ENCODE measurements around the gene FAM53A.
"Not testable (repeated sequence)": the region's sequence is repeated elsewhere in the genome, so short reads cannot be mapped to it uniquely, and the experiment has no call there.

Gene FAM53A

DNA sequence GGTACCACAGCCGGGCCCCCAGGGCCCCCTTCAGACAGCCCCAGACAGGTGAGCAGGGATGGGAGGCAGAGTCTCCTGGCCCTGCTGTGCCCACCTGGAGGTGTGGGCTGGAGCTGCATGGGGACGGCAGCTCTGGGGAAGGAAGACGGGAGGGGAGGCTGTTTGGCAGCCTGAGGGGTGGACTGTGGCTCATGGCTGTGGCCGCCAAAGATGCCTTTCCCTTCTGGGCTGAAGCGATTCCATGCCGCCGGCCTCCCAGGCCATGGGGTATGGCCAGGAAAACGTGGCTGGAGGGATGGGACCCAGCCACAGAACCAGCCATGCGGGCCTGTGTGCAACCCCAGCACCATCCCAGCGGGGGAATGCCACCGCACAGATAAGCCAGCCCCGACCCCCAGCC lies 65.7 kb downstream of the FAM53A start:
- no peak for FAIRE-seq

DNA sequence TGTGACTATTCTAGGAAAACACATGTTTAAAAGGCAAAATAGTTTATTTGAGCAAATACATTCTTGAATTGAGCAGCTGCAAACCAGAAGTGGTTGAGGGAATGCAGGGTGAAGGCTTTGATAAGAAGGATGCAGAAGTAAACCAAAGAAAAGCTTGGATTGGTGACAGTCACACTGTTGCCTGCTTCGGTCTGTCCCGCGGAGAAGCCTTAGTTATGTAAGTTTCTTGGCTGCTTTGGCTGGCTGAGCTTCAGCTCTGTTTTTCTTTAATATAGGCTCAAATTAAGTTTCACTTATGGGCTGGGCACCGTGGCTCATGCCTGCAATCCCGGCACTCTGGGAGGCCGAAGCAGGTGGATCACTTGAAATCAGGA lies 67.6 kb downstream of the FAM53A start:
- FAIRE-seq, result no peak

DNA sequence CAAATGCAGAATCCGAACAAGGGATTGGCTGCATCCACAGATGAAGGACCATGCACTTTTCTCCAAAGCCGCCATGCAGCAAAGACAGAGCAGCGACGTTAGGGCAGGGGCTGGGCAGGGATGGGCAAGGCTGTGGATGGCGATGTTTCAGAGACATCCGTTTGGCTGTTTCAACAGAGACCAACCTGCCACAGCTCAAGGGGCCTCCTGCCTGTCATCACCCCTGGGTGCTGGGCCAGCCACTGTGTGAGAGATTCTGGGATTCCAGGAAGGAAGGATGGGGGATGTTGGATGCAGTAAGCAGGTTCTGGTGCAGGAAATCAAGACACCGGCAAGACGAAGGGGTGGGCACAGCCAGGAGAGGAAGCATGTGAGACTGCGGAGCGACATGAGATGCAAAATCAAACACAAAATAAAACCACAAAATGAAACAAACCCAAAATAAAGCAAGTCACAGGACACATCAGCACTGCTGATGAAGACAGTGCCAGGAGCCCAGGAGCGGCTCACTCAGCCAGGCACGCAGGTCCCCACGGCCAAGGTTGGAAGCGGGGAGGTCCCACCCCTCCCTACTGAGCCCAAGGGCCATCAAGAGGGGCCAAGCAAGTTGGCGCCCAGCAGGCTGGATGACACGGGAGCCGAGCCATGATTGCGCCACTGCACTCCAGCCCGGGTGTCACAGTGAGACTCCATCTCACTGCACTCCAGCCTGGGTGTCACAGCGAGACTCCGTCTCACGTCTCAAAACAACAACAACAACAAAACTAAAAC lies 68.1 kb downstream of the FAM53A start:
- FAIRE-seq, result no peak

DNA sequence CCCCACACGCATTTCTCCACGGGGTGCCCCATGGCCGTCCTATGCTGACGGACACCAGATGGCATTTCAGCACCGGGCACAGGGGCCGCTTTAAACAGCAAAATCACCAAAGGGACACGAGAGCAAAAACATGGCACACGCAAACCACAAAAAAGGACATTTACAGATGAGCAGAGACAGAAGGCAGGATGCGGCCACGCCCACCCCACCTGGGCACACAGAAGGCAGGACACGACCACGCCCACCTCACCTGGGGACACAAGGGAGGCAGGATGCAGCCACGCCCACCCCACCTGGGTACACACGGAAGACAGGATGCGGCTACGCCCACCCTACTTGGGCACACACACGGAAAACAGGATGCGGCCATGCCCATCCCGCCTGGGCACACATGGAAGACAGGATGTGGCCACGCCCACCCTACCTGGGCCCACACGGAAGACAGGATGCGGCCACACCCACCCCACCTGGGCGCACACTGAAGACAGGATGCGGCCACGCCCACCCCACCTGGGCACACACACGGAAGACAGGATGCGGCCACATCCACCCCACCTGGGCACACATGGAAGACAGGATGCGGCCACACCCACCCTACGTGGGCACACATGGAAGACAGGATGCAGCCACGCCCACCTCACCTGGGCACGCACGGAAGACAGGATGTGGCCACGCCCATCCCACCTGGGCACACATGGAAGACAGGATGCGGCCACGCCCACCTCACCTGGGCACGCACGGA lies 69.1 kb downstream of the FAM53A start:
- no peak for FAIRE-seq

DNA sequence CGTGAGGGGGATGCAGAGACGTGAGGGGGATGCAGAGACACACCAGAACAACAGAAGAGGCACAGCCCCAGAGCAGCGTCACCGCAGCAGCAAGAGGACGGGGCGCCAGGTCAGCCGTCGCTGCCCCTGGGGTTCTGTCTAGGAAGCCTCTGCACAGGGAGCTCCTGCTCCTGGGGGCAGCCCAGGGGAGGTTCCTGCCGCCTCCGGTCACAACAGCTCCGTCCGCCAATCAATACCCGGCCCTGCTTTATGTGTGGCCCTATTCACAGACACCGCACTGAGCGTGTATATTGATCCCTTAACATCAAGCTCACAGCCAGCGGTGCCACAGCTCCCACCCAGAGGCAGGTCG lies 69.6 kb downstream of the FAM53A start:
- FAIRE-seq, result no peak

DNA sequence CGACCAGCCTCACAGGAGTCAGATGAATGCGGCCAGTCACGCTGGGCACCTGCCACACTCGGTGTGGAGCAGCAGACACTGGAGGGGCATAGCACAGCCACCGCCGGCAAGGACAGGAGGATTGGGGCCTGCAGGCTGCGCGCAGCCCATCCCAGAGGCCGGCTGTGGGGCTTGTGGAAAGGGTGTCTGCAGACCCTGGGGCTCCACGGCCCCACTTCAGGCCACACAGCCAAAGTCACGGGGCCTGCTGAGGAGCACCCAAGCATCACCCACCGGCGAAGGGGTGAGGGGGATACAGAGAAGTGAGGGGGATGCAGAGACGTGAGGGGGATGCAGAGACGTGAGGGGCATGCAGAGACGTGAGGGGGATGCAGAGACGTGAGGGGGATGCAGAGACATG lies 70.1 kb downstream of the FAM53A start:
- FAIRE-seq, result no peak

DNA sequence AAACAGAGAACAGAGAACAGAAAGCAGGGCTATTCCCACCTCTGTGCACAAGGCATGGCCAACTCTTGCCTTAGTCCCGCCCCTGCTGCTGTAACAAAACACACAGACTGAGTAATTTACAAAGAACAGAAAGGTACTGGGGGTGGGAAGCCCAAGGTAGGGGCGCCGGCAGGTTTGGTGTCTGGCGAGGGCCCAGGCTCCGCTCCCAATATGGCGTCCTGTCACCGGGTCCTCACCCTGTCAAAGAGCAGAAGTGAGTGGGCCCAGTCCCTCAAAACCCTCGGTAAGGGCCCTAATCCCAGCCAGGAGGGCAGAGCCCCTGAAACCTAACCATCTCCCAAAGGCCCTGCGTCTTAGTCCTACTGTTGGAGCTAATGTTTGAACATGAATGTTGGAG lies 71.0 kb downstream of the FAM53A start:
- no peak for FAIRE-seq

DNA sequence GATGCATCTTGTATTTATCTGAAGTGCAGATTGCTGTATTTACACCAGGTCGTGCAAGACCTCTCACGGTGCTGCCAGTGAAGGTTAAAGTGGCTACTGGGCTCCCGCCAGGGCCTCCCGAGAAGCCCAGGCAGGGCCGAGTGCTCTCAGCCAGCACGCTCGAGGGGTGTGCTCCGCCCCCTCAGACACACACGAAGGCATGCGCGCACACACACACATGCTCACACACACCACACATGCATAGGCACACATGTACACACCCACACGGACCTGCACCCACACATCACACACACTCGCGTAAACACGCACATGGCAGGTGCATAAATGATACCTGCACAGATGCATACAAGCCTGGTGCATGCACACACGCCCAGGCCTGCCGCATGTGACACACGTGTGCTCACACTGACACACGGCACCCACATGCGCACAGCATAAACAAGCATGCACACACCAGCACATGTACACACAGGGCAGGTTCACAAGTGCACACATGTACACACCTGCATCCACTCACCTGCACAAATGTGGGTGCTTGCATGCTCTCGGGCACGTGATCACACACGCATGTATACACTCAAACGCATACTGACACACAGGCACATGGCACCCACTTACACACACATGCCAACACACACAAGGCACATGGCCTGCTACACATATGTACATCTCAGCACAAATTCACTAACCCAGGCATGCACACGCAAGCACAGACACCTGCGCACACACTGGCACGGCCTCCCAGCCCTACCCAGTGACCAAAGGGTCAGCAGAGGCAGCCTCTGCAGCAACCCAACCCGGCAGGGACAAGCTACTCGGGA lies 71.6 kb downstream of the FAM53A start:
- no peak for FAIRE-seq

DNA sequence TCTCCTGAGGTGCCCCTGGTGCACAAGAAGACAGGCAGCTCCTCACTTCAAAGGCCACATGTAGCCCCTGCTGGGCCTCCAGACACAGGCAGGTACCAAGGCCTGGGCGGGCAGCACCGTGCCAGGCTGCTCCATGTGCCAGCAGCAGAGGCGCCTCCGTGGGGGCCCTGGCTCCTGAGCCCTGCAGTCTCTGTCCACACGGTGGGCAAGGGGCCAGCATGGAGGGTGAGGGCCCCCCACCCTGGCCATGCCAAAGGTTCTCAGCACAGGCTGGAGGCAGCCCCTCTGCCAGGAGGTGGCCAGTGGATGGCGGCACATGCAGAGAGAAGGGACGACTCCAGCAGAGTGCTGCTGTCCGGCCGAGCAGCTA lies 72.6 kb downstream of the FAM53A start:
- no peak for FAIRE-seq

DNA sequence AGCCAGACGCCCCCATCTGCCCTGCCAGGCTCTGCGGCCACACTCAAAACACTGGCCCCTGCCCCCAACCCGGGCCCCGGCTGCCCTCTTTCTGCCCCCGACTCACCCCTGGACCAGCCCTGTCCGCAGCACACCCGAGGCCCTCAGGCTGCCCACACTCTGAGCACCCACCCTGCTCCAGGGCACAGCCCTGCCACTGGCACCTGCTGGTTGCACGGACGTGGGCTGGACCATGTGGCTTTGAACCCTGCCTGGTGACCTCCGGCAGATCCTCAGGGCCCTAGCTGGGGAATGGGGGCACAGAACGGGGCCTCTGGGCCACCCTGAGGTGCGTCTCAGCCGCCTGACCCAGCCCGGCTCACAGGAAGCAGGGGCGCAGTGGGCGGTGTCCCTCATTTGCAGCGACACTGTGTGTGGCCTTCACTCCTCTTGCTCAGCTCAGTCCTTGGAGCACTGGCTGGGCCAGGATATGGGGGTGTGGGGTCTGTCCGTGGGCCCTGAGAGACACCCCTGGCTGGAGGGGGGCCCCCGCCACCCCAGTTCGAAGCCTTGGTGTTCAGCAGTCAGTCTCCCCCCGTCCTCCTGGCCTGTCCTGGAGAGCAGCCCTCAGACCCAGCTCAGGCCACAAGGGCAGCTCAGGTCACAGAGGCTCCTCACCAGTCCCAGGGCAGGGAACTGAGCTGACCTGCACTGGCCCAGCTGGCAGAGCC lies 73.2 kb downstream of the FAM53A start:
- FAIRE-seq, result no peak

DNA sequence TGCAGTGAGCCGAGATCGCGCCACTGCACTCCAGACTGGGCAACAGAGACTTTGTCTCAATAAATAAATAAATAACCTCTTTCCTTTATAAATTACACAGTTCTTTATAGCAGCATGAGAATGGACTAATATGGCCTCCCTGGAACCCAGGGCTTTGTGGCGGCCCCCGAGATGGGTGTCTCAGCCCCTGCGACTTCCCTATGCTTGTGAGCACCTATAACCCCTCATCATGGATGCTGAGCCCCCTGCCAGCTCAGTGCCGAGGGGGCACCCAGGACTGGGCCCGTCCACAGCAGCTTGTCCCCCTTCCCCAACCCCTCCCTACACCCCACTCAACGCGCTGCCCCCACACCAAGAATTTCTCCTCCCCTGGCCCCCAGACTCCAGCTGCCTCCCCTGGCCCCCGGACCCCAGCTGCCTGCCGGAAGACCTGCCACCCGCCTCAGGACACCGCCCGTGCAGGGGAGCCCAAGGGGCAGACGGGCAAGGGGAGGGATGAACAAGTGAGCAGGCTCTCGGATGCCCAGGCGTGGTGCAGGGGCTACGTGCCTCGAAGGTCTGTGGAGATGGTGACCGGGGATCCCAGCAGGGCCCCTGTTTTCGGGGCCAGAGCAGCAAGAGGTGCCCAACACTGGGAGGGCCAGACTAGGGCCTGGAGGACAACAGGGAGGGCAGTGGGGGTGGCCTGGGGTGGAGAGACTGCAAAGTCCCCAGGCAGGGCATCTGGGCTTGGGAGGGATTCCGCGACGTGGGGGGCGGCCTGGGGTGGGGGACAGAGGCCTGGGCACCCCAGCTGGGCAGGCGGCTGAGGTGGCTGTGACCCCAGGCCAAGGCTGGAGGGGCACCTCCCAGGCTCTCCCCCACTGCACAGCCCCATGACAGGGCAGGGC lies 74.0 kb downstream of the FAM53A start:
- no peak for FAIRE-seq

DNA sequence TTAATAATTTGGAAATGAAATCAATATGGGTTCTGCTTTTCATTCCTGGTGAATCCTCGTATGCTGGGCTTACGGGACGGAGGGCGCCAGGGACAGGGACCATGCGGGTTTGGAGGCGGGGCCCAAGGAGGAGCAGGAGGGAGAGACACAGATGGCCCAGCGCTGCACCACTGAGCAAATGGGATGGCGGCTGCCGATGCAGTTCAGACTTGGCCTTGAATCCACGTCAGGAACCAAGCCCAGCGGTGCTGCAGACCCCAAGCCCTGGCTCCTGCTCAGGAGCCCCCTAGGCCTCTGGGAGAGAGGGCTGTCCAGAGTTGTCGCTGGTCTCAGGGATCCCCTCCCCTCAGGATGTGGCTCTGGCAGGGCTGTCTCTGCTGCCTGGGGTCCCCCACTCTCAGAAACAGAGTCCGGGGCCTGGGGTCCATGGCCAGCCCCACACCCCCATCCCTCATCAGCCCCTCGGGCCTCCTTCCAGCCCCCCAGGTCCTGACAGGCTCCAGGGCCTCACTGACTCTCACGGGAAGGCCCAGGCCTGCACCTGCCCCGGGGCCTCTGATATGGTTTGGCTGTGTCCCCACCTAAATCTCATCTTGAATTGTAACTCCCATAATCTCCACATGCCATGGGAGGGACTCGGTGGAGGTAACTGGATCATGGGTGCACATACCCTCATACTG lies 75.2 kb downstream of the FAM53A start:
- FAIRE-seq, result no peak

DNA sequence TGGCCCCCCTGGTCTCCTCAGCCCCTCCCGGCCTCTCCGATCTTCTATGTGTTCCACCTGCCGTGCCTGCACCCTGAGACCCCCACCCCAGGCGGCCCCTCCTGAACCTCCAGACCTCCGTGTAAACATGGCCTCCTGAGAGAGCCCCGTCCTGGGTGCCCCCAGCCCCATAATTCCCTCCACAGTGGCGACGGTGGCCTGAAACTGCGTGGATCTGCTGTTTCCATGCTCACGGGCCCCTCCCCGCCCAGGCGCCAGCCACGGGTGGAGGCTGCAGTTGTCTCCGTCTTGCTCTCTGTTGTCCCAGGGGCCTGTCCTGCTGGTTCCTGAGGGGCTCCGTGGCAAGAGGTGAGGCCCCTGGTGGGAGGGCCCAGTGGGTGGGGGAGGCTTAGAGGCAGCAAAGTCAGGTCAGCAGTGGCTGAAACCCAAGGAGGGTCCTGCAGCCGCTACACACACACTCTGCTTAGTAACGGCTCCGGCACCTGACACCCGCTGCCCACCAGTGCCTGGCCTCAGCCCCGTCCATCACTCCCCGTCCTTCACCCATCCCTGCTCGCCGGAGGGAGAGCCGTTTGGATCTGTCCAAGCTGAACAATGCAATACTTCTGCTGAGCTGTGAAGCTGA lies 75.8 kb downstream of the FAM53A start:
- FAIRE-seq, result no peak

DNA sequence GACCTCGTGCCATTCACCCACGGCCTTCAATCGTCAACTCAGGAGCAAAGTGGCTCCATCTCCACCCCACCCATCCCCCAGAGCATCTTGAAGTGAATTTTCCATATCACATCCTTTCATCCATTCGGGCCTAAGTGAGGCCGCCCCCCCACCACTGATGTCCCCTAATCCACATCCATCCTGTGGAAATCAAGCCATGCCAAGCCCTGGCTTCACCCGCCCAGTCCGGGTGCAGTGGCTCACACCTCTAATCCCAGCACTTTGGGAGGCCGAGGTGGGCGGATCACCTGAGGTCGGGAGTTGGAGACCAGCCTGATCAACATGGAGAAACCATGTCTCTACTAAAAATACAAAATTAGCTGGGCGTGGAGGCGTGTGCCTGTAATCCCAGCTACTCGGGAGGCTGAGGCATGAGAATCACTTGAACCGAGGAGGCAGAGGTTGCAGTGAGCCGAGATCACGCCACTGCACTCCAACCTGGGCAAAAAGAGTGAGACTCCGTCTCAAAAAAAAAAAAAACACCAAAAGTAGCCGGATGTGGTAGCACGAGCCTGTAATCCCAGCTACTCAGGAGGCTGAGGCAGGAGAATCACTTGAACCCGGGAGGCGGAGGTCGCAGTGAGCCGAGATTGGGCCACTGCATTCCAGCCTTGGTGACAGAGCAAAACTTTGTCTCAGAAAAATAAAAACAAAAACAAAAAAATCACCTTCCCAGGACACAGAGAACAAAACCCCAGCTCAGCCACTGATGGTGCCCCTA lies 76.5 kb downstream of the FAM53A start:
- not testable (repeated sequence) for FAIRE-seq

DNA sequence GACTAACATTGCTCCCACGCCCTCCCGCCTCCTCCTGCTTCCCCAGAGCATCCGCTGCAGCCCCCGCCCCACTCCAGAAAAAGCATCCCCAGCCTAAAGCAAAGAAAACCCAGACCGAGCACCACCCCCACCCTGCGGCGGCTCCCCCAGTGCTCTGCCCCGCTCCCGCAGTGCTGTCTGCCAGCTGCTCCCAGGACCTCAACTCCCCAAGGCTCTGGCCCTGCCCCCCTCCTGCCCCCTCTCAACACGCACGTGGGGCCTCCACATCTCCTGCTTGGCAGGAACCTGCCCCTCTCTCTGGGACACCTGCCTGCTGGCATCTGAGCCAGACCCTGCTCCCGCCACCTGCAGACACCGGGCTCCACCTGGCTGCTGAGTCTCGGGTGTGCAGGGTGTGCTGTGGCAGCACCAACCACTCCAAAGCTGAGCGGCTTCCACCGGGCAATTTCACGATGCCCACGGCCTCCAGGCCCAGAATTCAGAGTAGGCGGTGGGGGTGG lies 79.4 kb downstream of the FAM53A start:
- no peak for FAIRE-seq

DNA sequence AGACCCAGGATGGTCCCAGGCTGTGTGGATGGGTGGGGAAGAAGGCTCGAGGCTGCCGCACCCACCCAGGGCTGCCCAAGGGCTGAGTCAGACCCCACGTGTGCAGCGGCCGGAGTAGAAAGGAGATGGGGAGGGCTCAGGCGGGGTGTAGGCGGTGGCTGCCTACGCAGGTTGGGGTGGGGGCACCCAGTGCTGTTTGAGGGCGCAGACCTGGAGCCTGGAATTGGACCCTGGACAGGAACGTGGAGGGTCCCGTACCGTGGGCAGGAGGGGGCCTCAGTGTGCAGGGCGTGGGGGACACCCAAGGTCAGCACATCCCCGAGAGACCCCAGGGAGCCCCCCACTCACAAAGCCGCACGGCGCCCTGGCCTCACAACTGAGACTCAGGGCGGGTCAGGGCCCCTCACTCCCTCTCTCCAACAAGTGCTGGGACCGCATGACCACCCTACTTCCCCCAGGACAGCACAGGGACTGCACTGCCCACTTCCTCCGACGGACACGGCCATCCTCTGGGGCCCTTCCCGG lies 79.9 kb downstream of the FAM53A start:
- no peak for FAIRE-seq

DNA sequence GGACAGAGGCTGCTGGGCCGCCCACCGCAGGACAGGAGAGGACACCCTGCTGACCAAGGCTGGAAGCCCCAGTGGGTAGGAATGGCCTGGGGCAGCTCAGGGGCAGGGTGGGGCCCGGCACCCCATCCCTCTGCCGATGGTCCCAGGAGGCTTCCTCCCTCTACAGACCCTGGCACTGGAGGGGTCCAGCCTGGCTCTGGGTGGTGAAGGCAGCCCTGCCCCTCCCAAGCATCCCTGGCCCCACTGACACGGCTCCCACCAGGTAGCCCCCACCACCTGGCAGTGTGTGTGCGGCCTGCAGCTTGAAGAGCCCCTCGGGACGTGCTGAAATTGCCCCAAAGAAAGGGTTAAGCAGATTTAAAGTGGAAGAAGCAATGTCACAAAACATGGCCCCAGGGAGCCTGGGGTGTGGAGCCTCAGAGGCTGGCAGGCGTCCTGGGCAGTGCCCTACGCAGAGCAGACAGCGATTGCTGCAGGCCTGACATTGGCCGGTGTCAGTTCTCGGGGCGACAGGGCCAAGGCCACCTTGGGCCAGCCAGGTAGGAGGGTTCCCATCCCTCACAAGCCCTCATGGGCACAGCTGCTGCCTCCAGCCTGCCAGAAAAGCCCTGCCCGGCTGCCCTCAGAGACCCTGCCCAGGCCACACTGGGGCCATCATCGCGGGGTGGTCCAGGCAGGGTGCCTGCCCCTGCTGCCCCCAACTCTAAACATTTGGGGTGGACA lies 80.5 kb downstream of the FAM53A start:
- FAIRE-seq, result no peak

DNA sequence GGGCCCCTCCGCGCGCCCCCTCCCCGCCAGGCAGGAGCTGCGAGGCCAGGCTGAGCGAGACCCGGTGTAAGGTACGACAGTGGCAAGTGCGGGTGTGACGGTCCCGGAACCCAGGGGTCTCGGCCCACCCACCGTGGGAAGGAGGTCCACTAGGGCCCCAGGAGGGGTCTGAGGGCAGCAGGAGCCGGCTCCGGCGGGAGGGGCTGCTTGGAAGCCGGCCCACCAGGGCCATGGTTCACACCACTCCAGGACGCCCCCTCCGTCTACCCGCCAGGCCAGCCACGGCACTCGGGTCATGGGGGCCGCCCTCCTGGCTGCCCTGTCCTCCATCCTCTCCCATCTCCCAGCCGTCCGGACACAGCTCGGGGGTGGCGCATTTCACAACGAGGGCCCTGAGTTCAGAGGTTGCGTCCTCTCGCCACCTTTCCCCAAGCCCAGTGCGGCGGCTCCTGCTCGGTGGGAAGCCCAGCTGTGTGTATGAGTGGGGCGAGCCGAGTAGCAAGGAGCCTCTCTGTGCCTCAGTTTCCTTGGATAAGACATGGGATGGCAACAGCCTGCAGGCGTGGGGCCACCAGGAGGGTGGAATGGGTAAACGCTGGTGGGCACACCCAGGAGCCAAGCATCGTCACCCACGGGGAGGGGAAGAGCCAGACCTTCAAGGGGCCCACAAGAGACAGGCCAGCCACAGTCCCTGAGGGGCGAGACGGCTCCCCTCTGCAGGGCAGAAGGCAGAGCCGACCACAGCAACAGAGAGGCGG lies 81.3 kb downstream of the FAM53A start:
- no peak for FAIRE-seq
